Lower lobe of right lung (tissue), 2 donors: ENCODE data around the gene ENO2. TPM values are rescaled to one million over a fixed set of nuclear protein-coding genes. Genes with fewer than 3 reads are reported as not detected.

Experiments
- ATAC-seq, 2 donors: fragments of 200-7000 bp; cut with Tn5 transposase; one replicate each; pipeline ENCODE4 v1.9.1; 2020 to 2022; ENCODE audit warnings: mild to moderate bottlenecking in 2 of 2, moderate library complexity in 2 of 2
- DNase-seq: peaks from one replicate; pipeline ENCODE4 v3.0.0-alpha.2; 2020
- H3K27ac ChIP-seq: fragments of 200-600 bp; one replicate; pipeline ENCODE4 v1.8.0; 2022
- H3K27me3 ChIP-seq: fragments of 200-600 bp; one replicate; pipeline ENCODE4 v1.8.0; 2022; ENCODE audit warnings: low read depth
- H3K36me3 ChIP-seq: fragments of 200-600 bp; one replicate; pipeline ENCODE4 v1.8.0; 2022; ENCODE audit warnings: mild to moderate bottlenecking
- H3K4me1 ChIP-seq: fragments of 200-600 bp; one replicate; pipeline ENCODE4 v1.8.0; 2022
- H3K4me3 ChIP-seq: fragments of 200-600 bp; one replicate; pipeline ENCODE4 v1.8.0; 2022; ENCODE audit warnings: mild to moderate bottlenecking
- H3K9me3 ChIP-seq: fragments of 200-600 bp; one replicate; pipeline ENCODE4 v1.8.0; 2022
- CTCF ChIP-seq: fragments of 200-600 bp; IDR thresholded peaks from one replicate; pipeline ENCODE4 v1.8.0; 2022; ENCODE audit warnings: antibody characterized with exemption, mild to moderate bottlenecking
- intact Hi-C: fragments of 100-400 bp; cut with DNase I; formaldehyde crosslinking; loops from one replicate; pipeline ENCODE4 v1.11.0; 2022
- total RNA-seq: library from RNA; stranded (reverse); fragmentation: NEBNext Ultra II Directional; extraction: Animal tissue kit (Norgen Biotek cat#: 25700); gene quantifications from one replicate; pipeline ENCODE4 v1.2.1, GENCODE V29; 2021
- donor health status: DM: no; HTN: yes; CAD: no; lungs with severe emphysema.

ENO2 gene
- total RNA-seq, 1 donor from 2014 or later, result 41.9 TPM

- H3K9me3 ChIP-seq, result no peaks in the 10 kb centered on the region
- ATAC-seq, result no peak
- peak overlapping the region; percentile 86 for H3K27ac ChIP-seq
- DNase-seq, result no peak
- H3K36me3 ChIP-seq, result peaks cover 7% of the 10 kb centered on the region
- peaks cover 78% of the 10 kb centered on the region for H3K4me1 ChIP-seq
- H3K4me3 ChIP-seq, result peak overlapping the region; percentile 81
- intact Hi-C loops, result no loop called here
- TF ChIP-seq CTCF, result no peak
- no peaks in the 10 kb centered on the region for H3K27me3 ChIP-seq
Observed at GRCh38 chr12:6928703-6929407, 14.5 kb downstream of the ENO2 start.

GRCh38 chr12:6929466-6930452 is 15.4 kb downstream of the ENO2 start:
- no peak for TF ChIP-seq CTCF
- peak overlapping the region; percentile 86 for H3K27ac ChIP-seq
- H3K36me3 ChIP-seq, result peaks cover 16% of the 10 kb centered on the region
- peak overlapping the region; percentile 81 for H3K4me3 ChIP-seq
- peaks cover 76% of the 10 kb centered on the region for H3K4me1 ChIP-seq
- no peaks in the 10 kb centered on the region for H3K9me3 ChIP-seq
- DNase-seq (no peak), ATAC-seq (no peak)
- no peaks in the 10 kb centered on the region for H3K27me3 ChIP-seq
- intact Hi-C loops, result no loop called here

- ATAC-seq (no peak), DNase-seq (no peak)
- Histone ChIP-seq H3K27me3 (no peaks in the 10 kb centered on the region), H3K4me3 (no peak overlapping the region), H3K4me1 (peaks cover 75% of the 10 kb centered on the region), H3K36me3 (peaks cover 37% of the 10 kb centered on the region), H3K27ac (peak overlapping the region; percentile 13), H3K9me3 (no peaks in the 10 kb centered on the region)
- intact Hi-C loops, result no loop called here
- no peak for TF ChIP-seq CTCF
Observed at GRCh38 chr12:6932766-6933165, 18.4 kb downstream of the ENO2 start.

GRCh38 chr12:6934110-6934509 is 19.7 kb downstream of the ENO2 start:
- peaks cover 83% of the 10 kb centered on the region for H3K4me1 ChIP-seq

More at GRCh38 chr12:6934110-6934509, 19.7 kb downstream of the ENO2 start:
- DNase-seq (no peak), ATAC-seq (no peak)
- no peaks in the 10 kb centered on the region for H3K27me3 ChIP-seq
- H3K27ac ChIP-seq, result no peak overlapping the region
- H3K4me3 ChIP-seq, result no peak overlapping the region
- TF ChIP-seq CTCF, result no peak
- H3K36me3 ChIP-seq, result peaks cover 40% of the 10 kb centered on the region
- intact Hi-C loops, result no loop called here
- no peaks in the 10 kb centered on the region for H3K9me3 ChIP-seq
